Ishikawa (cell line): ENCODE results near the gene KCNAB2.

Experiments
- CEBPB ChIP-seq: IDR thresholded peaks from 2 replicates; pipeline ENCODE4 v1.6.1; 2012
- CREB1 ChIP-seq: IDR thresholded peaks from 2 replicates; pipeline ENCODE4 v1.6.1; 2012; ENCODE audit warnings: low read depth
- EGR1 ChIP-seq: IDR thresholded peaks from 2 replicates; pipeline ENCODE4 v1.6.1; 2012
- EP300 ChIP-seq: IDR thresholded peaks from 2 replicates; pipeline ENCODE4 v1.6.1; 2012; ENCODE audit warnings: borderline replicate concordance
- FOXM1 ChIP-seq: IDR thresholded peaks from 2 replicates; pipeline ENCODE4 v1.6.1; 2012; ENCODE audit warnings: low read depth, borderline replicate concordance
- MAX ChIP-seq: IDR thresholded peaks from 2 replicates; pipeline ENCODE4 v1.6.1; 2012
- NFIC ChIP-seq: IDR thresholded peaks from 2 replicates; pipeline ENCODE4 v1.6.1; 2012
- RAD21 ChIP-seq: IDR thresholded peaks from 2 replicates; pipeline ENCODE4 v1.6.1; 2012; ENCODE audit warnings: low read depth
- REST ChIP-seq: IDR thresholded peaks from 2 replicates; pipeline ENCODE4 v1.6.1; 2012; ENCODE audit warnings: low read depth, mild to moderate bottlenecking
- TAF1 ChIP-seq: IDR thresholded peaks from 2 replicates; pipeline ENCODE4 v1.6.1; 2012; ENCODE audit warnings: low read depth, mild to moderate bottlenecking
- TCF12 ChIP-seq: IDR thresholded peaks from 2 replicates; pipeline ENCODE4 v1.6.1; 2012; ENCODE audit warnings: low read depth
- TEAD4 ChIP-seq: IDR thresholded peaks from 2 replicates; pipeline ENCODE4 v1.6.1; 2012
- YY1 ChIP-seq: IDR thresholded peaks from 2 replicates; pipeline ENCODE4 v1.6.1; 2012; ENCODE audit warnings: low read depth
- TF ChIP-seq, protein P1 (sequence below): IDR thresholded peaks from 2 replicates; pipeline ENCODE4 v1.6.1; 2012

DNA sequence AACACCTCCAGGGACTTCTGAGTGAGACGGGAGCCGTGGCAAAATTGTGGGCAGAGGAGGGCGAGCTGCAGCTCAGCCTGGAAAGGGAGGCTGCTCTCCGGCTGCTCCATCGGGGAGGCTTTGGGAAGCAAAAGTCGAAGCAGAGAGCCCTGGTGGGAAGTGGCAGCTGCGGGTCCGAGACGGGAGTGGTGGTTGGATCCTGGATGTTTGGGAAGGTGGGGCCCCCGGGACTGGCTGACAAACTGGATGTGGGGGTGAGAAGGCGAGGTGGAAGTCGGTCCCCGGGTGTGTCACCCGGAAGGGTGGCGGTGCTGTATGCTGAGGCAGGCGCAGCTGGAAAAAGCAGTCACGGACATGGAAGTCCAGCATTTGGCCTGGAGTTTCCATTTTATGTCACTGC, 52.1 kb downstream of the KCNAB2 start:
- TF ChIP-seq CREB1 (no peak), TCF12 (no peak), EGR1 (no peak), CEBPB (no peak), YY1 (no peak), REST (no peak), TAF1 (no peak), NFIC (no peak), MAX (no peak), EP300 (no peak), RAD21 (no peak), FOXM1 (no peak), TEAD4 (no peak)
- TF ChIP-seq, protein P1, sequence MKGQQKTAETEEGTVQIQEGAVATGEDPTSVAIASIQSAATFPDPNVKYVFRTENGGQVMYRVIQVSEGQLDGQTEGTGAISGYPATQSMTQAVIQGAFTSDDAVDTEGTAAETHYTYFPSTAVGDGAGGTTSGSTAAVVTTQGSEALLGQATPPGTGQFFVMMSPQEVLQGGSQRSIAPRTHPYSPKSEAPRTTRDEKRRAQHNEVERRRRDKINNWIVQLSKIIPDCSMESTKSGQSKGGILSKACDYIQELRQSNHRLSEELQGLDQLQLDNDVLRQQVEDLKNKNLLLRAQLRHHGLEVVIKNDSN = no peak
